ENCODE data around the gene JAZF1.

The JAZF1 gene

DNA sequence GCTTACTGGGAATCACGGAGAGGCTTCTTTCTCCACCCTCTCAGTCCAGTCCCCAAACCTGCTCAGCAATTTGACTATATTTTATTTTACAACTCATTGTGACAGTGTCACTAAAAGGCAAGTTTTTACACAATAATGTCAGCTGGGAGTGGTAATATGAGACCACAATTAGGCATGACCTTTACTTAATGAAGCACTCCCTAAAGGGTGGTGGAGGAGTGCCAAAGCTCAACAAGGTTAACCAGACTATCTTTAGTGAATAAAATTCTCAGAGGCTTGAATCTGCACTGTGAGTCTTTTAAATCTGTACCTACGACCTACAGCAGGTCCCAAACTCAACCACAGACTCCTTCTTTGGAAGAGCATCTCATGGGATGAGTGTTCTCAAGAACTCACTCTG lies 225.0 kb downstream of the JAZF1 start:
- DNase-seq = no peak

DNA sequence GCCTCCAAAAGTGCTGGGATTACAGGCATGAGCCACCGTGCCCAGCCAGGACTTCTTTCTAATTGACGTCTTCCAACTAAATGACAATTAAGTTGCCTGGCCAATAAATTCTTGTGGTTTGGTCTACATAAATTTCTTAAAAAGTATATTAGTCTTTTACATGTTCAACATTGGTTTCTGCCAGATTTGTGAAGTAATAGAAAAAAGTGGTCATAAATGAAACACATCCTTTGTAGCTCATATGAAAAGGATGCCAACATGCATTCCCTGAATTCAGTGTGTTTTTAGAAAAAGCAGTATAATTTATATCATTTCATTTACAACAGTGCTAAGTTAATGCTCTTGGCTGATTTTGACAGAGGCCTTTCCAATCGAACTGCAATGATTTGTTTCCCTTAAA lies 225.6 kb downstream of the JAZF1 start:
- no peak for DNase-seq

DNA sequence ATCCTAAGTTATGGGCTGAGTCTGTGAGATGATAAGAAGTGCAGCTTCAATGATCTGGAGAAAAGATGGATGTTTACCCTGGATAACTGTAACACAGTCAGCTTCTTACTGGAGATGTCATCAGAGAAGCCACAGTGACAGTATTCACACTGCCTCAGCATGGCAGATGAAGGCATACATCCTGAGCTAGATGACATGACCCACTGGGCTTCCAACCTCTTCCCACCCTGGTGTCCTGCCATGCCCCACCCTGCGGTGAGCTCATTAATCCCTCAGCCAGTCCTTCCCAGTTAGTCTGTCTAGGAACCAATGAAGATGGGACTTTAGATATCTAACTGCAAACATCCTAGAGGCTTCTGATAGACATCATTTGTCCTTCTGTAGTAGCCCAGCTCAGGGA lies 226.8 kb downstream of the JAZF1 start:
- DNase-seq = no peak

DNA sequence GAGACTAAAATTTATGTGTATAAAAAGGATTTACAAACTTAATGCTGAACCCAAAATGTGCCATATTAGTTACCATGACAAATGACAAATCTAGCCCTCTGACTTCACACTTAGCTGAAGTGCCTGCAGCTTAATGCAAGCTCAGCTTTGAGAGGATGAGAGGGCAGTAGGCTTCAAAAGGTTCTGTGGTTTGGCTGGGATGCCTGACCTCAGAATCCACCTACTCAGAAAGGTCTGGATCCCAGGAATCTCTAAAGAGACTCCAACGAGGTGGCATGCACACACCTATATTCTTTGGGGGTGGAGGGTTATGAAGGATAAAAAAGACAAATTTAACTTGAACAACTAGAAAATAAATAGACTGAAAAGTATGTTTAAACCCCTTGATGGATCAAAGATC lies 227.2 kb downstream of the JAZF1 start:
- no peak for DNase-seq

- no peak for DNase-seq
These were observed 227.9 kb downstream of the JAZF1 start for GRCh38 chr7:27952456-27953285.

- DNase-seq = no peak
These were observed 230.5 kb downstream of the JAZF1 start for GRCh38 chr7:27950123-27950522.

- DNase-seq = no peak
These were observed 231.7 kb downstream of the JAZF1 start for GRCh38 chr7:27948861-27949260.

DNA sequence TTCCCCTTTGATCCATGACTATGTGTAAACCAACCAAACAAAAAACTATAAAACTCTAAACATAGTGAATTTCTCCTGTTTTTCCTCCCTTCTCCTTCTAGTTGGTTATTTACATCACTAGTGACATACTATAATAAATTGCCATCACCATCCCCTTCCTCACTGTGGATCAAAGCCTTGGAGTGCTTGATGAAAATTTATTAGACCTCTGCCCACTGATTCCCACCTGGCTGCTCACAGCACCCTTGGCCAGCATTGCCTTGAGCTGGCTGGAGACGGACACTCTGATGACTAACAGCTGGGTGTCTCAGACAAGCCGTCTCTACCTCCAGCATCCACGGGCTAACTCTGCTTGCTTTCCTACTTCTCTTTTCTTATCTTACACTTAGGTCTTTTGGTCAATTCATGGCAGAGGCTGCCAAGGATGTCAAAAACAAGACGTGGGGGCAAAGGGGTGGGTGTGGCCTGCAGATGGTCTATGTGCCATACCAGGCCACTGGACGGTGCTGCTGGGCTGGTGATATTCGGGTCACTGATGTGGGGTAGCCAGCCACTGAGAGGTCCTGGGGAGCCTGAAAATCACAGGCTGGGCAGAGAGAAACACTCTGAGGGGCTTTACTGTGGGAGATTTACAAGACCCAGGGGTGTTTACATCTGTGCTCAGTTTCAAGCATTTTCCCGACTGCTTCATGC lies 232.9 kb downstream of the JAZF1 start:
- DNase-seq = no peak

DNA sequence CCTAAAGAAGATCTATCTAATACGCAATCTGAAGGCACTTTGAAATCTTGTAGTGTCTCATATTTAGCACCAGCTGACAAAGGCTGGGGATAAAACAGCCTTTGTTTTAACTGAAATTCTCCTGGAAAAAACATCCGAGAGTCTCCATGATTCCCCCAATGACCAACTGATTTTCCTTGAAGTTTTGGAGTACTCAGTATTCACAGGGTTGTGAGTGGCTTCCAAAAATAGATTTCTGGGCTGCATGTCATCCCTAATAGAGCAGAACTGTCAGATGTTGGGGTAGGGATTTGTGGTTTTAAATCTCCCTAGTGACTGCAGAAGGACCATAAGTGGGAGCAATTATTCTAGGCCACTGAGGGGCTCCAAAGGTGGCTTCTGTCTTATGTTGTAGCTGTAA lies 234.2 kb downstream of the JAZF1 start:
- no peak for DNase-seq

DNA sequence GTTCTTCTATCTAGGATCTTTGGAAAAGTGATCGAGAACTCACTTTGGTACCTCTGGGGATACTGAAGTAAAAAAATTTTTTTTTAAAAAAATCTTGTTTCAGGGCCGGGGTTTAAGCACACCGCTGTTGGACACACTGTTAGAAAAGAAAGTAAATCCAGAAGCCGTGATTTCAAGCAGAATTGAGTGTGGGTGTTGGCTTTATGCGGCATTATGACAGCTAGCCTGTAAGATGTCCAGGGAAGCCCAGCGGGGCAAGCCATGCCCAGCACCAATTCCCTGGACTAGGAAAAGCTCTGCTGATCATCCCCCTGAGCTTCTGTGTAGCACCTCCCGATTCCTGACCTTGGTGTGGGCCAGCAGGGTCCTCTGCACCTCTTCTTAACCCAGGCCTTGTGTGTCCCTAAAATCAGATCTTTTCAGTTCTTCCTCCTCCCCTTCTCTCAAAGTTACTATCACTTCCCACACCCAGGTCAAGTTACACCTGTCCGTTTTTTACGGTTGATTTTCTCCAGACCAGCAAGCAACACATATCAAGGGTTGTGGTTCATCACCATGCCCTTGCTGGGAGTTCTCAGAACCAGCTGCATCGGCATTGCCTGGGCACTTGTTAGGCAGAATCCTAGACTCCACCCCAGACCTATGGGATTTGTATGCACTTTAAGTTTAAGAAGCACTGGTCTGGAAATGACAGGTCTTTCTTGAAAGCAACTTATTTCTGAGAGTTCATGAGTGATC lies 235.4 kb downstream of the JAZF1 start:
- DNase-seq = no peak

- DNase-seq = no peak
These were observed 236.0 kb downstream of the JAZF1 start for GRCh38 chr7:27944643-27945042.

DNA sequence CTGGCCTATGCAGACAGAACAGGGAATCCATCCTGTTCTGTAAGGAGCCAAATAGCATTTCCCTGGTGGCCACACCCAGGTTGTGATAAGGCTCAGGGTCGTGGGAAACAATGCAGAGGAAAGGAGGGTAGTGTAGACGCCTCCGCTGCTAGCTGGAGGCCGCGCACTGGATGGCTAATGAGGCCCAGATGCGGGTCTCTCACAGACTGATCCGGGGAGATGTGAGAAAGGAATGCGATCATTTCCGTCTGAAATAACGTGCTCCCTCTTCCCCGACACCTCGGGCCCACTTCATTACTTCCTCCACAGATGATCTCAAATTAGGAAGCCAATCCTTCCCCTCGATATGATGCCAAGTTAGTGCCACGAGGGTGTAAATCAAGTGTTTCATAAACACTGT lies 237.4 kb downstream of the JAZF1 start:
- DNase-seq = no peak

DNA sequence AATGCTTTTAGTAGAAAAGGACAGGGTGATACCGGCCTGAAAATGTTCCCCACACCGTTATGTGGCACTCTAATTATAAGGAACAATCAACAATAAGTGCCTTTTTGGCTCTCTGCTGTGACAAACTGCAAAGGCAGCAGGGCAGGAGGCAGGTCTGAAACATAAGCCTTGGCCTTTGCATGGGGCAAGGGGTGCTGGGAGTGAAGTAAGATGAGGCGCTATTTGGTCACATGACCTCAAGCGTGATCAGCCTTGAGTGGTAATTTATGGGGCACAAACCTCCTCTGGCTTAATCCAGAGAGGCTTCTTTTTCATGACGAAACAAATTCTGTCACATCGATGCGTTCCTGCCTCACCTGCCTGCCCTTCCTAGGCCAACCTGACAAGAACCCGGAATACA lies 237.9 kb downstream of the JAZF1 start:
- DNase-seq = no peak

GRCh38 chr7:27941522-27941921 lies 239.1 kb downstream of the JAZF1 start:
- DNase-seq = no peak

GRCh38 chr7:27940341-27940740 lies 240.3 kb downstream of the JAZF1 start:
- DNase-seq = no peak

GRCh38 chr7:27939893-27940292 lies 240.7 kb downstream of the JAZF1 start:
- no peak for DNase-seq

DNA sequence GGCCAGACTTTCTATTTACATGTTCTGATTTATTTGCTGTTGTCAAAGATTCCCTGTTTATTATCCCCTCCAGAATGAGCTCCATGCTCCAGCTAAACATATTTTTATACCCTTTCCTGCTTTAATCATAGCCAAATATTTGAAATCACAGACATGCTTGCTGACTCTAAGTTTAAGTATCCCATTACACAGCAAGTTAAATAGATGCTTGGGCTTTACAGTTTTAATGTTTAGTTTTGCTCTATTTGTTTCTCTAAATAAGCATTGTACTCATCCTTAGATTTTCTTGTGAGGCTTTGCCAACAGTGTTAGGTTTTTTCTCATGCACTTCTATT lies 243.9 kb downstream of the JAZF1 start:
- no peak for DNase-seq

GRCh38 chr7:27936047-27936767 lies 244.4 kb downstream of the JAZF1 start:
- DNase-seq = no peak

- no peak for DNase-seq
These were observed 246.7 kb downstream of the JAZF1 start for GRCh38 chr7:27933671-27934565.

DNA sequence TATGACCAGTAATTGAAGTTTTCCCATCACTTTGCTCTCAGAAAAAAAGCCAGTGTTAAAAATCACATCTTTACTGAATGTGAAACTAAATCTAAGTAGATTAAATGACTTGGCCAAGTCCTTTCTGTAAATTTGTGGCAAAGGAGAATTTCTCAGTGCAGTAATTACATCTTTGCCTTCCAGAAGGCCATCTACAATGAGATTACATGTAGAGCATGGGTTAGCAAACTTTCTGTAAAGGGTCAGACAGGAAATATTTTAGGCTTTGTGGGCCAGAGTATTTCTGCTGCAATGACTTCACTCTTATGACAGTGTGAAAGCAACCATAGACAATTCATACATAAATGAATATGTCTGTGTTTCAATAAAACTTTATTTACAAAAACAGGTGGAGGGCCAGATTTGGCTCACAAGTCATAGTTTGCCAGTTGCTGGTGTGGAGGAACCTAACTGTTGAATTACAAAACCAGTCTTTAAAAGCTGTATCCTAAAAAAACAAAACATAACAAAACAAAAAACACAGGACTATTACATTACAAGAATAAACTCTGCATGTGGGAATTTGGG lies 249.6 kb downstream of the JAZF1 start:
- no peak for DNase-seq

DNA sequence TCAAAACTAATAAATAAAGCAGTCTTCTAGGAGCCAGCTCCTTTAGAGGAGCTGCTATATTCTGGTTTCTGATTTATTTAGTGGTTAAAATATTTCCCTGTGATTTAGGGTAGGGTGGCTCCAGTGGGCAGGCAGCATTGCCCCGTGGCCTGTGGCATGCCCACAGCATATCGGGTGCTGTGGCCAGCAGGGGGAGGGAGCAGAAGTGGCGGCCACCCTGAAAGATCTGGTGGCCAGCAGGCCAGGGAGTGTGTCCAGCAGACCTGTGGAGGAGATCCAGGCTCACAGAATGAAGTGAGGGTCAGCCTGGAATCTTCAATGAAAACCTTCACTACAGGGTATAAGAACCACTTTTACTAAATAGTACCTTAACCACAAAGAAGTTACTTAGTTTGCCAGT lies 251.5 kb downstream of the JAZF1 start:
- no peak for DNase-seq

DNA sequence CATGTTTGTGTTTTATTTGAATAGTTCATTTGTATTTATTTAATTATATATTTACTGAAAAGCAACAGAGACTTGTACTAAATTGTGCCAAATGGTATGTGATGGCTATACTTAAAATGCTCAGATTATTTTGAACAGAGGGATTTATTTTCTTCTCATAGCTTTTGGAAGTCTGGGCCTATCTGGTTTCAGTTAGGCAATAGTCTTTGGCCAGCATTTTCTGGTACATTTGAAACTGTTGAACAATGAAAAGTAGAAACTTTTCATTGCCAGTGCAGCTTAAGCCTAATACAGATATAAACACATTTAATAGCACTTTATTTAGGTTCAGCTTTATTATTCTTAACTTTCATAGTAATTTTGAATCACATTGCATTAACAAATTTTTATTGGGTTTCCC lies 252.6 kb downstream of the JAZF1 start:
- DNase-seq = no peak
